ENCODE data around the gene TMTC2. TPM values are rescaled to one million over a fixed set of nuclear protein-coding genes. Genes with fewer than 3 reads are reported as not detected.
"Not testable (repeated sequence)": the region's sequence is repeated elsewhere in the genome, so short reads cannot be mapped to it uniquely, and the experiment has no call there.

Gene TMTC2
- total RNA-seq, 2 experiments from 2014 or later = 1.8 to 2.1 TPM

- Mint-ChIP-seq H3K36me3 (ENCODE audit: low read depth) (no peaks in the 10 kb centered on the region), H3K27me3 (no peaks in the 10 kb centered on the region), H3K9me3 (no peaks in the 10 kb centered on the region), H3K4me1 (ENCODE audit: low read depth) (no peaks in the 10 kb centered on the region), H3K27ac (no peak overlapping the region), H3K4me3 (no peak overlapping the region)
- no peak for ATAC-seq (ENCODE audit: poor library complexity)
- POLR2A ChIA-PET = no interaction called here
- DNase-seq = no peak
- TF ChIP-seq CTCF (IDR thresholded peaks at IDR 0.05) = no peak
- H3K27me3 ChIP-seq (ENCODE audit: control insufficient read depth in 1 of 2, insufficient read depth in 2 of 2, low read length in 2 of 2) = no peaks in the 10 kb centered on the region
- H3K27ac ChIP-seq (ENCODE audit: low read depth in 1 of 2, low read length in 2 of 2) = no peak overlapping the region
- H3K9me3 ChIP-seq (ENCODE audit: control insufficient read depth in 1 of 2, insufficient read depth in 1 of 2, low read length in 2 of 2) = no peaks in the 10 kb centered on the region
- no peaks in the 10 kb centered on the region for H3K4me1 ChIP-seq (ENCODE audit: insufficient read depth, low read length)
- H3K36me3 ChIP-seq (ENCODE audit: insufficient read depth, low read length) = no peaks in the 10 kb centered on the region
- H3K4me3 ChIP-seq (ENCODE audit: low read length) = no peak overlapping the region
- CTCF ChIA-PET = no interaction called here
- intact Hi-C loops (cut with DNase I, micrococcal nuclease) = no loop called here
Observed at GRCh38 chr12:82839796-82840195, 153.1 kb downstream of the TMTC2 start.

DNA sequence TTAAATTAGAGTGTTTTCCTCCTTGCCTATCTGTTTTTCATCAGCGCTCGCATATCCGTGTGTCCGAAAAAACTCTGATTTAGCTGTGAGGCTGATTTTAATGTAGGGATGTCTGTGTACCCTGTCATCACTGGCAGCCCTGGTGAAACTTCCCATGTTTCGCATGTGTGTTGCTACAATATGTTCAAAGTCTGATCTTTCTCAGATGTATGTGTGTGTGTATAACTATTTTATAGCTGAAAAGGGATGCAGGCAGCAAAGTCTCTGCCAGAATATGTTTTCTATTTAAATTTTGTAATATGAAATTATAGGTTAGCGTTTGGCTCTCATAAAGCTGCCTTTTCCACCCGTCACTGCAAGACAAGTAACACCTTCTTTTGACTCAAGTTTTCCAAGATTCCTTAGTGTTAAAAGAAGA is 154.8 kb downstream of the TMTC2 start:
- Histone ChIP-seq H3K27me3 (ENCODE audit: control insufficient read depth in 1 of 2, insufficient read depth in 2 of 2, low read length in 2 of 2) (no peaks in the 10 kb centered on the region), H3K4me3 (ENCODE audit: low read length) (no peak overlapping the region), H3K4me1 (ENCODE audit: insufficient read depth, low read length) (no peaks in the 10 kb centered on the region), H3K9me3 (ENCODE audit: control insufficient read depth in 1 of 2, insufficient read depth in 1 of 2, low read length in 2 of 2) (peaks cover 0 to 3% of the 10 kb centered on the region in 2 experiments), H3K36me3 (ENCODE audit: insufficient read depth, low read length) (no peaks in the 10 kb centered on the region), H3K27ac (ENCODE audit: low read depth in 1 of 2, low read length in 2 of 2) (no peak overlapping the region)
- ChIA-PET POLR2A (no interaction called here), CTCF (no interaction called here)
- Mint-ChIP-seq H3K27ac (no peak overlapping the region), H3K4me1 (ENCODE audit: low read depth) (no peaks in the 10 kb centered on the region), H3K36me3 (ENCODE audit: low read depth) (no peaks in the 10 kb centered on the region), H3K9me3 (no peaks in the 10 kb centered on the region), H3K4me3 (no peak overlapping the region), H3K27me3 (no peaks in the 10 kb centered on the region)
- ATAC-seq (ENCODE audit: poor library complexity) (no peak), DNase-seq (no peak)
- TF ChIP-seq CTCF (IDR thresholded peaks at IDR 0.05) = no peak
- intact Hi-C loops (cut with DNase I, micrococcal nuclease) = no loop called here

DNA sequence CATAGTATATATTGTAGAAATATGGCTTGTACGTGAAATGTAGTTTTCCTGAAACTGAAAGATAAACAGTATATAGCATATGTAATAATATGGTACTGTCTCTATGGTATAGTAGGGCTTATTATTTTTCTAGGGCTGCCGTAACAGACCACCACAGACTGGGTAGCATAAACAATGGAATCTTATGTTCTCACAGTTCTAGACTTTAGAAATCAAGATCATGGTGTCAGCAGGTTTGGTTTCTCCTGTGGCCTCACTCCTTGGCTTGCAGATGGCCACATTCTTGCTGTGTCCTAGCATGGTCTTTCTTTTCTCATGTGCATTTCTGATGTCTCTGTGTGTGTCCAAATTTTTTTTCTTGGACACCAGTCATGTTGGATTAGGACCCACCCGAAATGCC is 155.8 kb downstream of the TMTC2 start:
- H3K9me3 Mint-ChIP-seq = no peaks in the 10 kb centered on the region
- no peak for DNase-seq
- H3K27me3 Mint-ChIP-seq = no peaks in the 10 kb centered on the region
- Histone ChIP-seq H3K4me1 (ENCODE audit: insufficient read depth, low read length) (no peaks in the 10 kb centered on the region), H3K9me3 (ENCODE audit: control insufficient read depth in 1 of 2, insufficient read depth in 1 of 2, low read length in 2 of 2) (peaks cover 0 to 3% of the 10 kb centered on the region in 2 experiments), H3K27me3 (ENCODE audit: control insufficient read depth in 1 of 2, insufficient read depth in 2 of 2, low read length in 2 of 2) (no peaks in the 10 kb centered on the region), H3K36me3 (ENCODE audit: insufficient read depth, low read length) (no peaks in the 10 kb centered on the region), H3K27ac (ENCODE audit: low read depth in 1 of 2, low read length in 2 of 2) (no peak overlapping the region), H3K4me3 (ENCODE audit: low read length) (no peak overlapping the region)
- H3K27ac Mint-ChIP-seq = no peak overlapping the region
- intact Hi-C loops (cut with DNase I, micrococcal nuclease) = no loop called here
- CTCF ChIA-PET = no interaction called here
- no peak overlapping the region for H3K4me3 Mint-ChIP-seq
- TF ChIP-seq CTCF (IDR thresholded peaks at IDR 0.05) = no peak
- no peak for ATAC-seq (ENCODE audit: poor library complexity)
- no peaks in the 10 kb centered on the region for H3K36me3 Mint-ChIP-seq (ENCODE audit: low read depth)
- H3K4me1 Mint-ChIP-seq (ENCODE audit: low read depth) = no peaks in the 10 kb centered on the region
- POLR2A ChIA-PET = no interaction called here

DNA sequence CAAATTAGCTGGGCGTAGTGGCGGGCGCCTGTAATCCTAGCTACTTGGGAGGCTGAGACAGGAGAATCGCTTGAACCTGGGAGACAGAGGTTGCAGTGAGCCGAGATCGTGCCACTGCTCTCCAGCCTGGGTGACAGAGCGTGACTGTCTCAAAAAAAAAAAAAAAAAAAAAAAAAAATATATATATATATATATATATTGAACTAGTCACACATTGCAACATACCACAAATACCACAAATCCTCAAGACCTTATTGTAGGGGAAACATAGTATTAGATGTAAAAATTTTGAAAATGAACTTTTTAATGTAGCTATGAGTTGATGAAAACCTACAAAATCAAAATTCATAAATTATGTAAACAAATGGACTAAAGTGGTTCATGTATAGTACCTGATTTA is 158.4 kb downstream of the TMTC2 start:
- H3K36me3 ChIP-seq (ENCODE audit: insufficient read depth, low read length); DNase-seq; intact Hi-C loops (cut with DNase I, micrococcal nuclease); H3K4me1 Mint-ChIP-seq (ENCODE audit: low read depth); ATAC-seq (ENCODE audit: poor library complexity); H3K27me3 Mint-ChIP-seq; H3K27me3 ChIP-seq (ENCODE audit: control insufficient read depth in 1 of 2, insufficient read depth in 2 of 2, low read length in 2 of 2); H3K27ac Mint-ChIP-seq; H3K27ac ChIP-seq (ENCODE audit: low read depth in 1 of 2, low read length in 2 of 2); H3K4me1 ChIP-seq (ENCODE audit: insufficient read depth, low read length); CTCF ChIA-PET; H3K9me3 Mint-ChIP-seq; H3K9me3 ChIP-seq (ENCODE audit: control insufficient read depth in 1 of 2, insufficient read depth in 1 of 2, low read length in 2 of 2); H3K4me3 Mint-ChIP-seq; H3K4me3 ChIP-seq (ENCODE audit: low read length); H3K36me3 Mint-ChIP-seq (ENCODE audit: low read depth); POLR2A ChIA-PET: not testable (repeated sequence)

Measured in CD4-positive, alpha-beta T cell (primary cell).